ENCODE measurements around the gene POSTN.

DNA sequence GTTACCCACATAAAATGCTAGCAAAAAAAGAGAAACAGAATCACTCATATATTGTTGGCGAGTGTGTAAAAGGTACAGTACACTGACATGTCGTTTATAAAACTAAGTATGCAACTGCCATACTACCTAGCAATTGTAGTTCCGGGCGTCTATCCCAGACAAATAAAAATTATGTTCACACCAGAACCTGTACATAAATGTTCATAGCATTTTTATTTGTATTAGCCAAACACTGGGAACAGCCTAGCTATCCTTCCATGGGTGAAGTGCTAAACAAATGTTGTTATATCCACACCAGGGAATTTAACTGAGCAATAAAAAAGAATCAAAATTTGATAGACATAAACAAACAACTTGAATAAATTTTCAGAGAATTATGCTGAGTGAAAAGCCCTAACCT, 28.9 kb upstream of the POSTN start:
- TF ChIP-seq CTCF (conservative IDR thresholded peaks at IDR 0.05 in 1 of 2, IDR thresholded peaks at IDR 0.05 in 1 of 2; ENCODE audit: extremely low read depth in 1 of 2, insufficient read depth in 1 of 2, low read depth in 1 of 2, low read length in 2 of 2) (no peak), EZH2 (IDR thresholded peaks at IDR 0.05; ENCODE audit: borderline replicate concordance, low read length) (no peak)
